ENCODE measurements around the gene KDM8.

Gene KDM8

DNA sequence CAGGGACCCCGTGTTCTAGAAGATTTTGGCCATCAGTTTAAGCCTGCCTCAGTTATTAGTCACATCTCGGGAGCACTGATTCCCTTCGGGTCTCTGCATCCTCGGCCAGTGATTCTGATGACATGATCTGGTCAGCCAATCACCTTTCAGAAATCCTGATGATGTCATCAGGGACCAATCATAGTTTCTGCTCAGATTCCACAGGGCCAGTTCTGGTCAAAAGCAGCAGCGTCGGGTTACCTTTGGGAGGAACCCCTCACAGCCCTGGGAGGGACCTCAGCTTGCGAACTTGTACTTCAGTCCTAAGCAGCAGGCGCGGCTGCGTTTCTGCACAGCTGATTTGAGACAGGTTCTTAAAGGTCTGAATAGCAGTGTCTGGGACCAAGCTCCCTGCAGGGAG lies 13.9 kb downstream of the KDM8 start:
- peaks cover 5 to 59% (median 11%) of the 10 kb centered on the region in 11 experiments; a peak in 15 of 22 replicates for H3K36me3 ChIP-seq
- H3K4me3 ChIP-seq: no peak overlapping the region
- no peak overlapping the region for H3K4me2 ChIP-seq
- no peak for TF ChIP-seq Cebpa-rat (IDR thresholded peaks at IDR 0.05)
- no peak overlapping the region for H3K9ac ChIP-seq
- H3K9me3 ChIP-seq (replicated peaks in 1 of 11): no peaks in the 10 kb centered on the region
- peaks cover 2 to 70% (median 58%) of the 10 kb centered on the region in 10 experiments; a peak in 19 of 20 replicates for H3K4me1 ChIP-seq
- 0 out of 22 replicates have a peak overlapping the region, but pooled peaks of 1 of the 11 experiments have one; percentile 4 for H3K27ac ChIP-seq
- H3K27me3 ChIP-seq: peaks cover 0 to 12% (median 0%) of the 10 kb centered on the region in 11 experiments; a peak in 1 of 22 replicates
- H4K20me1 ChIP-seq: peaks cover 0 to 5% (median 0%) of the 10 kb centered on the region in 11 experiments; a peak in 2 of 22 replicates

GRCh38 chr16:27218756-27219155 lies 15.4 kb downstream of the KDM8 start:
- Histone ChIP-seq H3K4me2 (peak overlapping the region in 10 of 11 experiments; percentile 15 to 82 (median 69); a peak in 19 of 22 replicates), H3K9me3 (replicated peaks in 1 of 11) (no peaks in the 10 kb centered on the region), H4K20me1 (peaks cover 0 to 12% (median 0%) of the 10 kb centered on the region in 11 experiments; a peak in 3 of 22 replicates), H3K27ac (peak overlapping the region in 6 of 11 experiments; percentile 5 to 52 (median 46); a peak in 8 of 22 replicates), H3K9ac (peak overlapping the region; percentile 6 to 62 (median 31); a peak in 14 of 22 replicates), H3K4me1 (peaks cover 12 to 70% (median 58%) of the 10 kb centered on the region in 10 experiments; a peak in 19 of 20 replicates), H3K36me3 (peaks cover 4 to 52% (median 10%) of the 10 kb centered on the region in 11 experiments; a peak in 14 of 22 replicates), H3K27me3 (peaks cover 0 to 6% (median 0%) of the 10 kb centered on the region in 11 experiments; a peak in 2 of 22 replicates), H3K4me3 (no peak overlapping the region)
- TF ChIP-seq Cebpa-rat (IDR thresholded peaks at IDR 0.05): no peak

GRCh38 chr16:27219161-27219560 lies 15.8 kb downstream of the KDM8 start:
- Histone ChIP-seq H3K9ac (peak overlapping the region; percentile 6 to 62 (median 31); a peak in 15 of 22 replicates), H3K36me3 (peaks cover 4 to 53% (median 14%) of the 10 kb centered on the region in 11 experiments; a peak in 15 of 22 replicates), H3K9me3 (replicated peaks in 1 of 11) (no peaks in the 10 kb centered on the region), H3K27ac (peak overlapping the region in 7 of 11 experiments; percentile 5 to 52 (median 46); a peak in 10 of 22 replicates), H4K20me1 (peaks cover 0 to 13% (median 0%) of the 10 kb centered on the region in 11 experiments; a peak in 3 of 22 replicates), H3K27me3 (peaks cover 0 to 6% (median 0%) of the 10 kb centered on the region in 11 experiments; a peak in 1 of 22 replicates), H3K4me1 (peaks cover 11 to 70% (median 58%) of the 10 kb centered on the region in 10 experiments; a peak in 19 of 20 replicates), H3K4me3 (no peak overlapping the region; a peak in 1 of 20 replicates), H3K4me2 (peak overlapping the region; percentile 15 to 82 (median 69); a peak in 19 of 22 replicates)
- TF ChIP-seq Cebpa-rat (IDR thresholded peaks at IDR 0.05): no peak

DNA sequence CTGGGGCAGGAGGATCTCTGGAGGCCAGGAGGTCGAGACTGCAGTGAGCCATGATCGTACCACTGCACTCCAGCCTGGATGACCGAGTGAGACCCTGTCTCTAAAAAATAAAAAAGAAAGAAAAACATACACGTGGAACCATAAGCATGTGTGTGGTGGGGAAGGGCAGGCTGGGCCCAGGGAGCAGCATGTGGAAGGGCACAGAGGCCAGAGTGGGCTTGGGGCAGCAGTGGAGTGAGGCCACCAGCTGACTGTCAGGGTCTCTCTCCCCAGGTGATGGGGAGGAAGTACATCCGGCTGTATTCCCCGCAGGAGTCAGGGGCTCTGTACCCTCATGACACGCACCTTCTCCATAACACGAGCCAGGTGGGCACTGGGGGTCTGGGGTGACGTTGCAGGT lies 16.8 kb downstream of the KDM8 start:
- TF ChIP-seq Cebpa-rat (IDR thresholded peaks at IDR 0.05): no peak
- Histone ChIP-seq H3K27me3 (peaks cover 0 to 6% (median 0%) of the 10 kb centered on the region in 11 experiments; a peak in 1 of 22 replicates), H3K36me3 (peaks cover 0 to 58% (median 19%) of the 10 kb centered on the region in 11 experiments; a peak in 15 of 22 replicates), H3K4me2 (peak overlapping the region in 4 of 11 experiments; percentile 69 to 82 (median 80); a peak in 6 of 22 replicates), H3K9me3 (replicated peaks in 1 of 11) (no peaks in the 10 kb centered on the region), H3K27ac (peak overlapping the region in 1 of 11 experiments; percentile 46; a peak in 2 of 22 replicates), H3K9ac (no peak overlapping the region), H3K4me3 (no peak overlapping the region), H4K20me1 (peaks cover 0 to 22% (median 0%) of the 10 kb centered on the region in 11 experiments; a peak in 3 of 22 replicates), H3K4me1 (peaks cover 11 to 71% (median 61%) of the 10 kb centered on the region in 10 experiments; a peak in 19 of 20 replicates)

DNA sequence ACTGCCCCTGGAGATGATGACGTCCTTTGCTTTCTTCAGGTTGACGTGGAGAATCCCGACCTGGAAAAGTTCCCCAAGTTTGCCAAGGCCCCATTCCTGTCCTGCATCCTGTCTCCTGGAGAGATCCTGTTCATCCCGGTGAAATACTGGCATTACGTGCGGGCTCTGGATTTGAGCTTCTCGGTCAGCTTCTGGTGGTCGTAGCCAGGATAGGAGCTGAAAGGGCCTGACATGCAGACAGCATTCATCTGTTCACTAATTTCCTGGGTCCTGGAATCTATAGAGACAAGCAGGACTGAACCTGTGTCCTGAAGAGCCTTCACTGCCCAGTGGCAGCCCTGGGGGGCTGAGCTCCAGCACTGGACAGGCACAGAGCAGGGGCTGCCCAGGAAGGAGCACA lies 17.2 kb downstream of the KDM8 start:
- Histone ChIP-seq H4K20me1 (peaks cover 0 to 26% (median 0%) of the 10 kb centered on the region in 11 experiments; a peak in 3 of 22 replicates), H3K4me2 (peak overlapping the region in 4 of 11 experiments; percentile 69 to 82 (median 80); a peak in 3 of 22 replicates), H3K36me3 (peaks cover 0 to 54% (median 15%) of the 10 kb centered on the region in 11 experiments; a peak in 13 of 22 replicates), H3K4me3 (no peak overlapping the region), H3K4me1 (peaks cover 14 to 75% (median 65%) of the 10 kb centered on the region in 10 experiments), H3K9ac (no peak overlapping the region), H3K27ac (no peak overlapping the region), H3K9me3 (replicated peaks in 1 of 11) (no peaks in the 10 kb centered on the region), H3K27me3 (peaks cover 0 to 6% (median 0%) of the 10 kb centered on the region in 11 experiments; a peak in 1 of 22 replicates)
- TF ChIP-seq Cebpa-rat (IDR thresholded peaks at IDR 0.05): no peak

DNA sequence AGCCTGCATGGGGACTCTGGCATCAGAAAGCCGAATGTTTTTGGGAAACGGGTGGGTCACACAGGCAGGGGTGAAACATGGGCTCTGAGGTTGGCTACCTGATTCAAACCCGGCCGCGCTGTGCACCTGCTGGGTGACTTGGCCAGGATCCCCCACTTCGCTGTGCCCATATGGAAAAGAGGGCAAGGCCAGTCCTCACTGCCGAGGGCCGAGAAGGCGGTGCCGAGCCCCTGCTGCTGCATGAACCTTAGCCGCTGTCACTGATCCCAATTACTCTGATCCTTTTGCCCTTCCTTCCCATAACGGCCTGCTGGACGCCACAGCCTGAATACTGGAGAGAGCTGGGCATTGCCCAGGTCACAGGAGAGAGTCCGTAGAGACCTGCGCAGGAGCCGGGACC lies 17.7 kb downstream of the KDM8 start:
- Histone ChIP-seq H3K4me2 (peak overlapping the region in 2 of 11 experiments; percentile 12 to 69; a peak in 1 of 22 replicates), H3K36me3 (peaks cover 0 to 50% (median 10%) of the 10 kb centered on the region in 11 experiments; a peak in 13 of 22 replicates), H3K9me3 (replicated peaks in 1 of 11) (no peaks in the 10 kb centered on the region), H3K27ac (no peak overlapping the region), H3K4me3 (no peak overlapping the region), H4K20me1 (peaks cover 0 to 28% (median 0%) of the 10 kb centered on the region in 11 experiments; a peak in 3 of 22 replicates), H3K4me1 (peaks cover 18 to 80% (median 69%) of the 10 kb centered on the region in 10 experiments), H3K9ac (no peak overlapping the region), H3K27me3 (peaks cover 0 to 6% (median 0%) of the 10 kb centered on the region in 11 experiments; a peak in 3 of 22 replicates)
- no peak for TF ChIP-seq Cebpa-rat (IDR thresholded peaks at IDR 0.05)

GRCh38 chr16:27221576-27222248 lies 18.4 kb downstream of the KDM8 start:
- no peak overlapping the region for H3K4me3 ChIP-seq
- no peaks in the 10 kb centered on the region for H3K9me3 ChIP-seq (replicated peaks in 1 of 11)
- TF ChIP-seq Cebpa-rat (IDR thresholded peaks at IDR 0.05): no peak
- H3K36me3 ChIP-seq: peaks cover 0 to 42% (median 10%) of the 10 kb centered on the region in 11 experiments; a peak in 10 of 22 replicates
- peak overlapping the region in 6 of 11 experiments; percentile 10 to 83 (median 54); a peak in 10 of 22 replicates for H3K27ac ChIP-seq
- H3K4me1 ChIP-seq: peaks cover 24 to 87% (median 76%) of the 10 kb centered on the region in 10 experiments
- peak overlapping the region in 3 of 11 experiments; percentile 8 to 42 (median 40); a peak in 3 of 22 replicates for H3K9ac ChIP-seq
- H4K20me1 ChIP-seq: peaks cover 0 to 35% (median 0%) of the 10 kb centered on the region in 11 experiments; a peak in 4 of 22 replicates
- H3K27me3 ChIP-seq: peaks cover 0 to 8% (median 0%) of the 10 kb centered on the region in 11 experiments; a peak in 3 of 22 replicates
- H3K4me2 ChIP-seq: peak overlapping the region in 10 of 11 experiments; percentile 27 to 94 (median 68); a peak in 19 of 22 replicates
